Endothelial cell (in vitro differentiated cells): ENCODE measurements around the gene ACSL4. TPM values are rescaled to one million over a fixed set of nuclear protein-coding genes. Genes with fewer than 3 reads are reported as not detected.
"Not testable (repeated sequence)": the region's sequence is repeated elsewhere in the genome, so short reads cannot be mapped to it uniquely, and the experiment has no call there.

Experiments used
- DNase-seq: peaks from one replicate; pipeline ENCODE4 v3.0.0; 2021; ENCODE audit warnings: low spot score
- H3K27ac Mint-ChIP-seq: one replicate; pipeline ENCODE4 v1.8.0; 2021; ENCODE audit warnings: mixed read lengths, inconsistent platforms; ENCODE audit not compliant: unreplicated experiment
- H3K27me3 Mint-ChIP-seq: one replicate; pipeline ENCODE4 v1.8.0; 2021; ENCODE audit warnings: mild to moderate bottlenecking, moderate library complexity, mixed read lengths, inconsistent platforms; ENCODE audit not compliant: unreplicated experiment
- H3K36me3 Mint-ChIP-seq: one replicate; pipeline ENCODE4 v1.8.0; 2021; ENCODE audit warnings: mild to moderate bottlenecking, low read depth, mixed read lengths, inconsistent platforms; ENCODE audit not compliant: unreplicated experiment
- H3K4me1 Mint-ChIP-seq: one replicate; pipeline ENCODE4 v1.8.0; 2021; ENCODE audit warnings: mild to moderate bottlenecking, mixed read lengths, inconsistent platforms; ENCODE audit not compliant: unreplicated experiment
- H3K4me3 Mint-ChIP-seq: one replicate; pipeline ENCODE4 v1.8.0; 2021; ENCODE audit warnings: mild to moderate bottlenecking, mixed read lengths, inconsistent platforms; ENCODE audit not compliant: unreplicated experiment
- H3K9me3 Mint-ChIP-seq: one replicate; pipeline ENCODE4 v1.8.0; 2021; ENCODE audit warnings: mixed read lengths, inconsistent platforms; ENCODE audit not compliant: unreplicated experiment
- total RNA-seq: library from RNA; stranded (reverse); fragmentation: NEBNext Ultra II Directional; extraction: Animal tissue kit (Norgen Biotek cat#: 25700); gene quantifications from one replicate; pipeline ENCODE4 v1.2.1, GENCODE V29; 2021; ENCODE audit not compliant: unreplicated experiment
- TF ChIP-seq, protein P1 (sequence below): fragments of 200-600 bp; sonication (generic); IDR thresholded peaks from one replicate; pipeline ENCODE4 v1.5.0; 2021; ENCODE audit warnings: antibody characterized with exemption; ENCODE audit not compliant: unreplicated experiment

The ACSL4 gene
- total RNA-seq, 1 donor from 2014 or later: 33.2 TPM

DNA sequence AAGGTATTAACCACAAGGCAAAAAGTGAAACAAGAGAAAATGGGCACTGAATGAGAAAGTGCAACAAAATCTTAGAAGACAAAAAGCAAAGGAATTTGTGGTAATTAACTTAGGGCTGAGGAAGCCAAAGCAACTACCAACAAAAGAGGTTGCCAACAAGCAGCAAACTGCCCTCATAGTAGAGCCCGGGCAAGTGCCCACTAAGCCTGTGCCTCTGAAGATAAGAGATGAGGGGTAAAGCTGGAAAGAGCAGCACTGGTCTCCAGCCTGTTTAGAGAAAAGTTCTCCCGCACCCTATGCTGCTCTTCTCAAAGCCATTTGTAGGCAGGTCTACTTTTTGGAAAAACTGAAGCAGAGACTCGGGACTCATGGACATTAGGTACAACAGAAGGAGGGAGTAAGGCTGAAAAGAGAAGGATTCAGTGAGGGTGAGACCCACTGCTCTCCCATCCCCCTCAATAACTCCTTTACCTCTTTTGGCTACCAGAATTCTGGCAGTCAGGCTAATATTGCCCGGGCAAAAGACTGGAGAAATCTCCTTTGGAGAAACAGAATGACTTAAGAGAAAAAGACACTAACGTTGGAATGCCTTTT, 78.4 kb downstream of the ACSL4 start:
- Mint-ChIP-seq H3K36me3 (peaks cover 13% of the 10 kb centered on the region), H3K27me3 (peaks cover 3% of the 10 kb centered on the region), H3K9me3 (no peaks in the 10 kb centered on the region), H3K27ac (peak overlapping the region; percentile 100), H3K4me3 (no peak overlapping the region), H3K4me1 (peaks cover 25% of the 10 kb centered on the region)
- no peak for DNase-seq
- TF ChIP-seq, protein P1, sequence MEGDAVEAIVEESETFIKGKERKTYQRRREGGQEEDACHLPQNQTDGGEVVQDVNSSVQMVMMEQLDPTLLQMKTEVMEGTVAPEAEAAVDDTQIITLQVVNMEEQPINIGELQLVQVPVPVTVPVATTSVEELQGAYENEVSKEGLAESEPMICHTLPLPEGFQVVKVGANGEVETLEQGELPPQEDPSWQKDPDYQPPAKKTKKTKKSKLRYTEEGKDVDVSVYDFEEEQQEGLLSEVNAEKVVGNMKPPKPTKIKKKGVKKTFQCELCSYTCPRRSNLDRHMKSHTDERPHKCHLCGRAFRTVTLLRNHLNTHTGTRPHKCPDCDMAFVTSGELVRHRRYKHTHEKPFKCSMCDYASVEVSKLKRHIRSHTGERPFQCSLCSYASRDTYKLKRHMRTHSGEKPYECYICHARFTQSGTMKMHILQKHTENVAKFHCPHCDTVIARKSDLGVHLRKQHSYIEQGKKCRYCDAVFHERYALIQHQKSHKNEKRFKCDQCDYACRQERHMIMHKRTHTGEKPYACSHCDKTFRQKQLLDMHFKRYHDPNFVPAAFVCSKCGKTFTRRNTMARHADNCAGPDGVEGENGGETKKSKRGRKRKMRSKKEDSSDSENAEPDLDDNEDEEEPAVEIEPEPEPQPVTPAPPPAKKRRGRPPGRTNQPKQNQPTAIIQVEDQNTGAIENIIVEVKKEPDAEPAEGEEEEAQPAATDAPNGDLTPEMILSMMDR: no peak

DNA sequence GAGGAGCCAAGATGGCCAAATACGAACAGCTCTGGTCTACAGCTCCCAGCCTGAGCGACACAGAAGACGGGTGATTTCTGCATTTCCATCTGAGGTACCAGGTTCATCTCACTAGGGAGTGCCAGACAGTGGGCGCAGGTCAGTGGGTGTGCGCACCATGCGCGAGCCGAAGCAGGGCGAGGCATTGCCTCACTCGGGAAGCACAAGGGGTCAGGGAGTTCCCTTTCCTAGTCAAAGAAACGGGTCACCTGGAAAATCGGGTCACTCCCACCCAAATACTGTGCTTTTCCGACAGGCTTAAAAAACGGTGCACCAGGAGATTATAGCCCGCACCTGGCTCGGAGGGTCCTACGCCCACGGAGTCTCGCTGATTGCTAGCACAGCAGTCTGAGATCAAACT, 88.4 kb downstream of the ACSL4 start:
- not testable (repeated sequence) for H3K9me3 Mint-ChIP-seq, H3K27me3 Mint-ChIP-seq, H3K27ac Mint-ChIP-seq, H3K36me3 Mint-ChIP-seq, DNase-seq
- H3K4me3 Mint-ChIP-seq: peak overlapping the region; percentile 69
- H3K4me1 Mint-ChIP-seq: peaks cover 11% of the 10 kb centered on the region

DNA sequence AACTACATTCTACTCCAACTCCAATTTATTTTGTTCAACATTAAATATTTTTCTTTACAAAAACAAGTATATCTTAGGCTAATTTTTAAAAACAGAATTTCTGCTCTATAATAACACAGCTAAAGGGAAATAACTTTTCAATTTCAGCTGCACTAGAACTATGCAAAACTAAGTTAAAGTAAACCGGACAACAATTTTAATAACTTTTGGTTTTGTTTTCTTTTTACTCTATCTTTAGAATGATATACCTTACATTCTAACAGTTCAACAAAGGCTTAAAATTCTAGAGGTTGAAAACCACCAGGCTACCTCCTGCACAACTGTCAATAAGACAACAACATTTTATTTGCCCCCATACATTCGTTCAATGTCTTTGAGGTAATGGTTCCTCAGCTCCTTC, 89.4 kb downstream of the ACSL4 start:
- Mint-ChIP-seq H3K4me3 (no peak overlapping the region), H3K9me3 (no peaks in the 10 kb centered on the region), H3K4me1 (peaks cover 16% of the 10 kb centered on the region), H3K27ac (no peak overlapping the region), H3K27me3 (no peaks in the 10 kb centered on the region), H3K36me3 (peaks cover 6% of the 10 kb centered on the region)
- TF ChIP-seq, protein P1: no peak
- DNase-seq: no peak

DNA sequence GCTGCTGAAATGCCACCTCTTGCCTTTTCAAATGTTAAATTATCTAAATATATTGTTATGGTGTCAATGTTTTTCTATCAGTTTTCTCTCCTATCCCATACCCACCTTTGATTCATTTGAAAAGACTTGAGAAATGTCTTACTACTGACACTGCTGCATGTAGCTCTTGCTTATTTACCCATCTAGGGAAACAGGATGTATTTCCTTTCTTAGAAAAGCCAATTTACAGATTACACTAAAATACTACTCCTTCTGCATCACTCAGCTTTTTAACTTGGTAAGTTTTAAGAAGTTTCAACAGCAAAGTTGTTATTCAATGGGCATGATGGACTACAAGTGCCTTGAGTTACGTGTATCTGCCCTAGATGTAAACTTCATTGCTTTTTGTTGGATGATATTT, 94.9 kb downstream of the ACSL4 start:
- TF ChIP-seq, protein P1: no peak
- Mint-ChIP-seq H3K9me3 (no peaks in the 10 kb centered on the region), H3K27ac (no peak overlapping the region), H3K4me1 (peaks cover 20% of the 10 kb centered on the region), H3K36me3 (peaks cover 4% of the 10 kb centered on the region), H3K27me3 (no peaks in the 10 kb centered on the region), H3K4me3 (no peak overlapping the region)
- no peak for DNase-seq

DNA sequence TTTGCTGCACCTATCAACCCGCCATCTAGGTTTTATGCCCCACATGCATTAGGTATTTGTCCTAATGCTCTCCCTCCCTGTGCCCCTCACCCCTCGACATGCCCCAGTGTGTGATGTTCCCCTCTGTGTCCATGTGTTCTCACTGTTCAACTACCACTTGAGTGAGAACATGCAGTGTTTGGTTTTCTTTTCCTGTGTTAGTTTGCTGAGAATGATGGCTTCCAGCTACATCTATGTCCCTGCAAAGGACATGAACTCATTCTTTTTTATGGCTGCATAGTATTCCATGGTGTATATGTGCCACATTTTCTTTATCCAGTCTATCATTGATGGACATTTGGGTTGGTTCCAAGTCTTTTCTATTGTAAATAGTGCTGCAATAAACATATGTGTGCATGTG, 95.6 kb downstream of the ACSL4 start:
- peaks cover 18% of the 10 kb centered on the region for H3K4me1 Mint-ChIP-seq
- DNase-seq, H3K27ac Mint-ChIP-seq, H3K4me3 Mint-ChIP-seq, H3K36me3 Mint-ChIP-seq, H3K27me3 Mint-ChIP-seq, H3K9me3 Mint-ChIP-seq: not testable (repeated sequence)

DNA sequence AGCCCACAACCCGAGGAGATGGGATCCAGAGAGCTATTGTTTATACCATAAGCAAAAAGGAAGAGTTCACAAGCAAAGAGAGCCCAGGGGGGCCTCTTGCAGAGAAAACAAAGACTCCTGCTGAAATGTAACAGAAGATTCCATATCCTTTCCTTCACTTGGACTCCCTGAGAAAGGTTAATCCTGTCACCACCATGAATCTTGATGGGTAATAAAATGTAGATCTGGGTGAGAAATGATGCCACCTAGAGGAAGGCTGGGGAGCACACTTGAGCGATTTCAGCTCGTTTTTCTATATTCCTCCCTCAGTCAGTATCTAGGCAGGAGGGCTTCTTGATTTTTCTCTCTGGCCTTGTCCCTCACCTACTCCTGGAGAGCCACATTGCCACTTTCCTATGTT, 97.9 kb downstream of the ACSL4 start:
- no peak overlapping the region for H3K27ac Mint-ChIP-seq
- H3K4me1 Mint-ChIP-seq: peaks cover 16% of the 10 kb centered on the region
- DNase-seq: no peak
- H3K27me3 Mint-ChIP-seq: no peaks in the 10 kb centered on the region
- no peak overlapping the region for H3K4me3 Mint-ChIP-seq
- no peaks in the 10 kb centered on the region for H3K9me3 Mint-ChIP-seq
- TF ChIP-seq, protein P1: peak; percentile 49
- H3K36me3 Mint-ChIP-seq: peaks cover 4% of the 10 kb centered on the region
